ENCODE results near the gene ORC2.
"Not testable (repeated sequence)": the region's sequence is repeated elsewhere in the genome, so short reads cannot be mapped to it uniquely, and the experiment has no call there.

Gene ORC2

GRCh38 chr2:200963124-200963917 lies at the start of gene ORC2:
Gene ORC2 (minus strand): TSS chr2:200963660. CDS start chr2:200958123, 5,537 bp downstream.
- peak; percentile 80 for DNase-seq

- DNase-seq, result no peak
Measured at GRCh38 chr2:201008296-201008829, 44.9 kb upstream of the ORC2 start.

- DNase-seq, result no peak
Measured at GRCh38 chr2:201007584-201007998, 44.1 kb upstream of the ORC2 start.

- DNase-seq, result no peak
Measured at GRCh38 chr2:201006704-201007103, 43.2 kb upstream of the ORC2 start.

GRCh38 chr2:201004370-201004769 lies 40.9 kb upstream of the ORC2 start:
- DNase-seq, result no peak

- no peak for DNase-seq
Measured at GRCh38 chr2:200993097-200993496, 29.6 kb upstream of the ORC2 start.

GRCh38 chr2:200987137-200987536 lies 23.7 kb upstream of the ORC2 start:
- no peak for DNase-seq

- no peak for DNase-seq
Measured at GRCh38 chr2:200985799-200986198, 22.3 kb upstream of the ORC2 start.

- DNase-seq, result no peak
Measured at GRCh38 chr2:200976710-200977109, 13.2 kb upstream of the ORC2 start.

GRCh38 chr2:200975672-200976071 lies 12.2 kb upstream of the ORC2 start:
- DNase-seq, result no peak

GRCh38 chr2:200970057-200970456 lies 6.6 kb upstream of the ORC2 start:
- not testable (repeated sequence) for DNase-seq

GRCh38 chr2:200968735-200969134 lies 5.3 kb upstream of the ORC2 start:
- DNase-seq, result no peak

GRCh38 chr2:200968162-200968561 lies 4.7 kb upstream of the ORC2 start:
- no peak for DNase-seq

- no peak for DNase-seq
Measured at GRCh38 chr2:200966770-200967169, 3.3 kb upstream of the ORC2 start.

GRCh38 chr2:200964498-200964897 lies 1.0 kb upstream of the ORC2 start:
- no peak for DNase-seq

- DNase-seq, result not testable (repeated sequence)
Measured at GRCh38 chr2:200963918-200964252, 425 bp upstream of the ORC2 start.

GRCh38 chr2:200962811-200963123 lies 693 bp downstream of the ORC2 start:
- no peak for DNase-seq

GRCh38 chr2:200961674-200962073 lies 1.8 kb downstream of the ORC2 start:
- no peak for DNase-seq

GRCh38 chr2:200950378-200950777 lies 13.1 kb downstream of the ORC2 start:
- DNase-seq, result no peak

GRCh38 chr2:200945395-200945729 lies 18.1 kb downstream of the ORC2 start:
- no peak for DNase-seq

- no peak for DNase-seq
Measured at GRCh38 chr2:200944467-200945394, 18.7 kb downstream of the ORC2 start.

GRCh38 chr2:200943527-200944105 lies 19.8 kb downstream of the ORC2 start:
- no peak for DNase-seq

- no peak for DNase-seq
Measured at GRCh38 chr2:200939832-200940231, 23.6 kb downstream of the ORC2 start.
